GM18505 (cell line): ENCODE data around the gene GIGYF2.
"Not testable (repeated sequence)": the region's sequence is repeated elsewhere in the genome, so short reads cannot be mapped to it uniquely, and the experiment has no call there.

ENCODE experiments used
- ATAC-seq: cut with Tn5 transposase; IDR thresholded peaks from one replicate; pipeline ENCODE4 v1.9.1; 2021; ENCODE audit not compliant: unreplicated experiment
- POLR2A ChIP-seq: IDR thresholded peaks from 4 replicates; pipeline ENCODE4 v1.6.1; 2011; ENCODE audit warnings: borderline replicate concordance; ENCODE audit not compliant: insufficient read depth, insufficient read length; ENCODE audit errors: extremely low read depth

The GIGYF2 gene

GRCh38 chr2:232674491-232674890, 22.6 kb upstream of the GIGYF2 start:
- TF ChIP-seq POLR2A, result no peak
- no peak for ATAC-seq

- no peak for TF ChIP-seq POLR2A
- no peak for ATAC-seq
These were observed 21.8 kb upstream of the GIGYF2 start for GRCh38 chr2:232675381-232675780.

- TF ChIP-seq POLR2A, result no peak
These were observed 17.1 kb upstream of the GIGYF2 start for GRCh38 chr2:232680006-232680405.

GRCh38 chr2:232681527-232681926, 15.6 kb upstream of the GIGYF2 start:
- ATAC-seq, result no peak

More at GRCh38 chr2:232680006-232680405, 17.1 kb upstream of the GIGYF2 start:
- no peak for ATAC-seq

GRCh38 chr2:232683368-232683767, 13.8 kb upstream of the GIGYF2 start:
- TF ChIP-seq POLR2A, result no peak
- ATAC-seq, result no peak

More at GRCh38 chr2:232681527-232681926, 15.6 kb upstream of the GIGYF2 start:
- TF ChIP-seq POLR2A, result no peak

GRCh38 chr2:232685391-232685790, 11.7 kb upstream of the GIGYF2 start:
- ATAC-seq, result not testable (repeated sequence)

GRCh38 chr2:232687382-232688160, 9.6 kb upstream of the GIGYF2 start:
- ATAC-seq, result no peak
- TF ChIP-seq POLR2A, result no peak

GRCh38 chr2:232688201-232688600, 8.9 kb upstream of the GIGYF2 start:
- no peak for ATAC-seq
- no peak for TF ChIP-seq POLR2A

GRCh38 chr2:232689152-232689910, 7.8 kb upstream of the GIGYF2 start:
- no peak for ATAC-seq
- TF ChIP-seq POLR2A, result no peak

- not testable (repeated sequence) for ATAC-seq
These were observed 6.0 kb upstream of the GIGYF2 start for GRCh38 chr2:232691117-232691516.

- ATAC-seq, result no peak
These were observed 3.8 kb upstream of the GIGYF2 start for GRCh38 chr2:232693344-232693743.

GRCh38 chr2:232696609-232697058, 497 bp upstream of the GIGYF2 start:
- TF ChIP-seq POLR2A, result no peak
- no peak for ATAC-seq

More at GRCh38 chr2:232693344-232693743, 3.8 kb upstream of the GIGYF2 start:
- TF ChIP-seq POLR2A, result no peak

GRCh38 chr2:232697807-232698110, 628 bp downstream of the GIGYF2 start:
- ATAC-seq, result no peak
- TF ChIP-seq POLR2A, result no peak

GRCh38 chr2:232698556-232699091, 1.5 kb downstream of the GIGYF2 start:
- ATAC-seq, result no peak
- no peak for TF ChIP-seq POLR2A
